NOMO-1 treated with dmso at 0.1 percent for 144 hours (cell line): ENCODE measurements around the gene PNLIPRP3.

Experiments
- DNase-seq: peaks from one replicate; lab custom pipeline; 2025; ENCODE audit not compliant: unreplicated experiment; lab: John Stamatoyannopoulos, UW

The PNLIPRP3 gene

GRCh38 chr10:116504786-116505185, 77.1 kb downstream of the PNLIPRP3 start:
- no peak for DNase-seq

GRCh38 chr10:116510565-116510964, 82.9 kb downstream of the PNLIPRP3 start:
- no peak for DNase-seq

- DNase-seq, result no peak
These were observed 83.7 kb downstream of the PNLIPRP3 start for GRCh38 chr10:116511365-116511764.

GRCh38 chr10:116521424-116522290, 94.0 kb downstream of the PNLIPRP3 start:
- DNase-seq, result no peak

- DNase-seq, result no peak
These were observed 95.2 kb downstream of the PNLIPRP3 start for GRCh38 chr10:116522803-116523381.

GRCh38 chr10:116524736-116525135, 97.1 kb downstream of the PNLIPRP3 start:
- DNase-seq, result no peak

GRCh38 chr10:116526219-116526618, 98.6 kb downstream of the PNLIPRP3 start:
- no peak for DNase-seq
